HG02943 (cell line): ENCODE results near the gene NOX5.

ENCODE experiments used
- ATAC-seq: cut with Tn5 transposase; IDR thresholded peaks from one replicate; pipeline ENCODE4 v1.9.1; 2021; ENCODE audit warnings: mild to moderate bottlenecking, low read depth, moderate library complexity; ENCODE audit not compliant: unreplicated experiment

NOX5 gene

DNA sequence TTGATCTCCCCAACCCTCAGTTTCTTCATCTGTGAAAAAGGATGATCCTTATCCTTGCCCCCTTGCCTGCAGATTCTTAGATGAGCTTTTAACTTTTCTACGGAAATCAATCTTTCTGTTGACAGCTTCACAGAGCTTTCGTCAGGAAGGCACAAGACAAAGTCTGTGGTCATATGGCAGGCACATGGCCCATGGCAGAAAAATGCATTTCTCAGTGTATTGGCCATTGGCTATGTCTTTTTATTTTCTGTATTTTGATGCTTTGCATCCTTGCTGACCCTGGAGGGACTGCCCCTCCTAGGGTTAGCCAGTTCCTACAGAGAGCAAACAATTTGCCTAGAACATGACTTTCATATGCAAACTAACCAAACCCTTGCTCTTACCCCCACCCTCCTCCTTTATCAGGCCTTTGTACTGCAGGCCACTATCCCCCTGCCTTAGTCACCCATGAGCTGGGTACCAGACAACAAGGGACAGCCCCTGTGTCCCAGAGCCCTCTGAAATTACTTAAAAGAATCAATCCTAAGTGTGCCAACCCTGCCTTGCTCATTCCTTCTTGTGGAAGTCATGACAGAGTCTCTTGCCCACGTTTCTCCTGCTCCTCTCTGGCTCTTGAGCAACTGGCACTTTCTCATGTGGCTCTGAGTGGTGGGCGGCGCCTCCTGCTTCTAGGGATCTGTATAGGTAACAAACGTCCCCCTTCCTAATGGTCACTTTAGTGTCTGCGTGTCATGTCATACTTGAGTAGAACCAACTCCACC, 24.1 kb upstream of the NOX5 start:
- ATAC-seq, result no peak

DNA sequence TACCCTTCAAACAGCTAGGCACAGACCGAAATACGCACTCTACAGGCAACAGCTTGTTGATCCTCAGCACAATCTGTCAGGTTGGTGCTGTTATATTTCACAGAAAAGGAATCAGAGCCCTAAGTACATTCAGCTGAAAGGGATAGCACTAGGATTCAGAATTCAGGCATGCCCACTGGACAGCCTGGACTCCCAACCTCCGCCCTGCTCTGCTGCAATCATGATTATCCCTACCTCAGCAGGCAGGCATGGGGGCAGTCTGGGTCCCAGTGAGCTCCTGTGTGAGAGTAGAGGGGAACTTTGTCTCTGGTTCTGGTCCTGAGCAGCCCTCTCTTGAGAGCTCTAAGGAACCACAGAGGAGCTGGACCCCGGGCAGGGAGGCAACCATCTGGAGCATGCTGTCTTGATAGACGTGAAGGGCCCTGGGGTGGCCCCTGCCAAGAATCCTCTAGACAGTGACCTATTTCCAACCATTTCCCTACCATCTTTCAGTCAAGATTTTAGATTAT, 23.4 kb upstream of the NOX5 start:
- no peak for ATAC-seq

- ATAC-seq, result no peak
These were observed 22.8 kb upstream of the NOX5 start for GRCh38 chr15:68991723-68992122.

GRCh38 chr15:68992696-68993095, 21.8 kb upstream of the NOX5 start:
- no peak for ATAC-seq

- ATAC-seq, result no peak
These were observed 21.2 kb upstream of the NOX5 start for GRCh38 chr15:68993276-68993675.

- no peak for ATAC-seq
These were observed 20.3 kb upstream of the NOX5 start for GRCh38 chr15:68994149-68994548.

DNA sequence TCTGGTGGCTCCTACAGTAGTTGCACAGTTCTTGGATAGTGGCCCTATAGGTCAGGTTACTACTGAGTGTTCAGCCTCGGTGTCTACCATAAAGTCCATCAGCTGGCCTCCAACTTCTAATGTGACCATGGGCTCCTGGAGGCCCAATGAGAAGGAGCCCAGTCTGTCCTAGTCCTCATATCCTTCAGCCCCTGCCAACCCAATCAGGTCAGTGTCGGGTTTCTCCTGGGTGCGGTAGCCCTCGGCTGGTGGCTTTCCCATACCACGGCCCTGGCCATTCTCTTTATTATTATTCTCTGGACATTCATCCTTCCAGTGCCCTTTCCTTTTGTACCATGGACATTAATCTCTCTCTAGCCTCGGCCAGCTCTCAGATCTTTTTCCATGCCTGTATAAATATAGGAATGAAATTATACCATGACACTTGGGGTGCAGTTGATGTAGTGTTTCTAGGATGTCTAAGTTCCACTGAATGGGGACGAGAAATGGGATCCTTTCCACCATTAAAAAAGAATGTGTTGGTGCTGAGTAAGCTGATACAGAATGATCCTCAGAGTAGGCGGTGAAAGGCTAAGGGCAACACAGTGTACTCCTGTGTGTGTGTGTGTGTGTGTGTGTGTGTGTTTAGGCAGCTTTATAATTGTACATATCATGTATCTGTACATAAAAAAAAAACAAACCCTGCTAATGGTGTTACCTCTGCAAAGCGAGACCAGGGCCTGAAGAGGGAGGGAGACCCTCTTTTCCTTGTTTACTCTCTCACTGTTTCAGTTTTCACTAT, 19.3 kb upstream of the NOX5 start:
- ATAC-seq, result no peak

DNA sequence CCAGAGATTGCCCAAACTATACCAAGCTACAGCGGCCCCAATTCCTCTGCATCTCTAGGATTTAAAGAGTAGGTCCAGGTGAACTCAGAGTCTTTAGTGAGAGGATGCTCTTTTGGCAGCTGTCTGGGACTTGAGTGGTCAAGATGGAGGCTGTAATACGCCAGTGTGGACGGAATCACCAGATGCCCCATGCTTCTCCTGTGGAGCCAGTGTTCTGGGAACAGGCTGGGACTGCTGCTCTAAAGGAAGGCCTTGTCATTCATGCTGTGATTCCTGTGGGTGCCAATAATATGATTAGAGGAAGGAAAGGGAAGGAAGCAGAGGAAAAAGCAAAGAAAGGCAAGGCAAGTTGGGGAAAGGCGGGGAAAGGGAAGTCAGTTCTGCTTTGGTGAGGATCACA, 17.4 kb upstream of the NOX5 start:
- ATAC-seq, result no peak

- ATAC-seq, result no peak
These were observed 16.3 kb upstream of the NOX5 start for GRCh38 chr15:68997930-68998777.

DNA sequence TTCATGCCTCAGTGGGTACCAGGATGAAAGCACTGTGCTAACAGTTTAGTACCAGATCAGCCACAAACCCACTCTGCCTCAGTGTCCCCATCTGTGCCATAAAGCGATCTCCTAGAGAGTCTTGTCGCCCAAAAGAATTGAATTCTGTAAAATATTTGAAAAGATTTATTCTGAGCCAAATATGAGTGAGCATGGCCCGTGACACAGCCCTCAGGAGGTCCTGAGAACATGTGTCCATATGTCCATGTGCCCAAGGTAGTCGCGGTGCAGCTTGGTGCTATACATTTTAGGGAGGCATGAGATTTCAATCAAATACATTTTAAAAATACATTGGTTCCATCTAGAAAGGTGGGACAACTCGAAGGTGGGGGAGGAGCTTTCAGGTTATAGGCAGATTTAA, 15.4 kb upstream of the NOX5 start:
- ATAC-seq, result no peak

GRCh38 chr15:69000091-69000490, 14.4 kb upstream of the NOX5 start:
- no peak for ATAC-seq

GRCh38 chr15:69000725-69001503, 13.6 kb upstream of the NOX5 start:
- no peak for ATAC-seq

- ATAC-seq, result no peak
These were observed 11.7 kb upstream of the NOX5 start for GRCh38 chr15:69002783-69003182.

DNA sequence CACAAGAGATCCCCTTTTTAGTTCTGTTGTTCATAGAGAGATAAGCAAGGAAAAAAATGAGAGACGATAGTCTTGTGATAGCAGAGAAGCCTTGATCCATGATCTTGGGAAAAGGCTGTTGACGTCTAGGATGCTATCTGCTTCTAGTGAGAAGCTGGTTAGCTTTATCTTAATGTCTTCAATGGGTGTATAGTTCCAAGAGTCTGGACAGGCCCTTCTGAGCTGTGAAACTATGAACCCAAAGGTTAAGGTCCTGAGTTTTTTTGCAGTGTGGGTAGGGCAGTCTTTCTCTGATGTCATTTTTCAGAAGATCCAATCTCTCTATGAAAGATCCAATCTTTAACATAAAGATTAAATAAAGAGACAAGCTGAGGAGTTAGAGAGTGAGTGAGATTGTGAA, 10.5 kb upstream of the NOX5 start:
- no peak for ATAC-seq

DNA sequence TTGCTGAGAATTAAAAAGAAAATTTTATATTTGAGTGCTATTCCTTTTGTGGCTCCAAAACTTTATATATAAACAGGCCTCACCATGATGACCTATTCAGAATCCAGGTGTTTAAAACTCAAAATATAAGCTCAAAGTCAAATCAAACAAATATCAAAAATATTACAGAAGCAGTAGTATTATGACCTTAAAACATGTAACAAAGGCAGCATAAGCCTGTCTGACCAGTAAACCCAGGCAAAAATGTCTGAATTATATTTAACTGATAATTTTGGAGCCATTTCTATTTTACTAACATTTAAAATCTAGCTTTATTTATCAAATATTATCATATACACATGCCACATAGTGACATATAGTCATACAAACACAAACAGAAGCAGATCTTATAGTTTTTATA, 6.4 kb upstream of the NOX5 start:
- no peak for ATAC-seq

GRCh38 chr15:69009341-69009740, 5.2 kb upstream of the NOX5 start:
- ATAC-seq, result no peak

GRCh38 chr15:69011641-69012040, 2.9 kb upstream of the NOX5 start:
- no peak for ATAC-seq

DNA sequence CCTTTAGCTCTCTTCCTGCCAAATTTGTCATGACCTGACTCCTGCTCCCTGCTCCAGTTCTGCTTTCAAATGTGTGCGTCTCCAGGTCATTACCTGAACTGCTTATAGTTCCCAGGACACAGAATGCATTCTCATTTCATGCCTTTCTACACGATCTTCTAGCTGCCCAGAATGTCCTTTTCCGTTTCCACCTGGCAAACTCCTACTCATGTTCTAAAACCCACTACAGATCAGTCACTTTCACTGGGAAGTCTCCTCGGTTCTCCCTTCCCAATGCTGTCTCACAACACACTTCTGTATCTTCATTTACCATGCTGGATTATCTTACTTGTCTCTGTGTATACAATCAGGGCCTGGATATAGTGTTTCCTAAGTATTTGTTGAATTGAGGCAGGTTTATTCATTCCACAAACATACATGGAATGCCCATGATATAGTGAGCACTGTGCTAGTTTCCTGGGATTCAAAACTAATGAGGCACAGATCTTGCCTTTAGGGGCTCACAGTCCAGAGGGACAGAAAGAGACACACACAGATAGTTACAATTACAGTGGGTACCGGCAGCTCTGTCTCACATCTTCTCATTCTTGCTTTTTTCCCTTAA, 1.6 kb upstream of the NOX5 start:
- no peak for ATAC-seq

DNA sequence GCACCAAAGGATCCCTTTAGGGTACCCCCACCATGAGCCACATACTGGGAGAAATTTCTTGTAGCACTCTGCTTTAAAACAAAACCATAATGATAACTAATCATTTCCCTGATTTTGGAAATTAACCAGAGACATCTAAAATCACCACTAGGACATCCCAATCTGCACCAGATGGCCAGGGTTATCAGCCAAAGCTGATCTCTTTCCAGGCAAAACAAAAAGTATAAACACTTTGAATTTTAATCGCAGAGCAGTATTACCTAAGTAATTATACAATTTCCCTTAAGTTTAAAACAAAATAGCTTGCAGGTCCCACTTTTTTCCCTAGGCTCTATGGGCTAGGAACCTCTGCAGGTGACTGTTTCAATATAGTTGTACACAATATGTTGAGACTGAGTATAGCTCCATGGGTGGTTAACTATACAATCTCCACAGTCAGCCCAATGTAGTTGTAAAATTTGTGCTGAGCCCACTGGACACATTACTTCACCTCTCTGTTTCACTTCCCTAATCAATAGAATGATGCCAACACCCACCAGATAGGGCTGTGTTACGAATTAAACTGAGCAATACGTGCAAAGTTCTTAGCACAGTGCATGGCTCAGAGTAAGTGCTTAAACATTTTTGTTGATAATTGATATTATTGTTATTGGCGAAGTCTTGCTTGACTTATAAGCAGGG, 629 bp upstream of the NOX5 start:
- no peak for ATAC-seq
